HEK293T (cell line): ENCODE results near the gene SMYD4.

Source experiments
- BHLHE40 ChIP-seq: fragments of 450-650 bp; IDR thresholded peaks from 2 replicates; pipeline ENCODE4 v1.6.1; 2016; ENCODE audit warnings: mild to moderate bottlenecking, moderate library complexity, borderline replicate concordance
- CTBP1 ChIP-seq: fragments of 450-650 bp; IDR thresholded peaks from 2 replicates; pipeline ENCODE4 v1.6.1; 2016; ENCODE audit warnings: borderline replicate concordance
- ELF4 ChIP-seq: fragments of 450-650 bp; IDR thresholded peaks from 2 replicates; pipeline ENCODE4 v1.6.1; 2017; ENCODE audit warnings: antibody characterized with exemption
- FOXK2 ChIP-seq: fragments of 450-650 bp; IDR thresholded peaks from 2 replicates; pipeline ENCODE4 v1.6.1; 2016; ENCODE audit warnings: mild to moderate bottlenecking
- HDGF ChIP-seq: fragments of 450-650 bp; IDR thresholded peaks from 2 replicates; pipeline ENCODE4 v1.6.1; 2017; ENCODE audit warnings: antibody characterized with exemption, borderline replicate concordance
- LEF1 ChIP-seq: fragments of 450-650 bp; IDR thresholded peaks from 2 replicates; pipeline ENCODE4 v1.6.1; 2017; ENCODE audit warnings: mild to moderate bottlenecking, borderline replicate concordance
- NFRKB ChIP-seq: fragments of 450-650 bp; IDR thresholded peaks from 2 replicates; pipeline ENCODE4 v1.6.1; 2016; ENCODE audit warnings: mild to moderate bottlenecking, moderate library complexity
- SP1 ChIP-seq: fragments of 450-650 bp; IDR thresholded peaks from 2 replicates; pipeline ENCODE4 v1.6.1; 2017
- SUZ12 ChIP-seq: fragments of 450-650 bp; IDR thresholded peaks from 2 replicates; pipeline ENCODE4 v1.6.1; 2016; ENCODE audit warnings: mild to moderate bottlenecking
- ZNF384 ChIP-seq: fragments of 450-650 bp; IDR thresholded peaks from 2 replicates; pipeline ENCODE4 v1.6.1; 2016
- TF ChIP-seq, protein P1 (sequence below): fragments of 450-650 bp; IDR thresholded peaks from 2 replicates; pipeline ENCODE4 v1.6.1; 2016

- no peak for TF ChIP-seq SUZ12
- TF ChIP-seq SP1 = no peak
- no peak for TF ChIP-seq HDGF
- TF ChIP-seq LEF1 = no peak
- TF ChIP-seq ZNF384 = no peak
- TF ChIP-seq ELF4 = no peak
- TF ChIP-seq, protein P1, sequence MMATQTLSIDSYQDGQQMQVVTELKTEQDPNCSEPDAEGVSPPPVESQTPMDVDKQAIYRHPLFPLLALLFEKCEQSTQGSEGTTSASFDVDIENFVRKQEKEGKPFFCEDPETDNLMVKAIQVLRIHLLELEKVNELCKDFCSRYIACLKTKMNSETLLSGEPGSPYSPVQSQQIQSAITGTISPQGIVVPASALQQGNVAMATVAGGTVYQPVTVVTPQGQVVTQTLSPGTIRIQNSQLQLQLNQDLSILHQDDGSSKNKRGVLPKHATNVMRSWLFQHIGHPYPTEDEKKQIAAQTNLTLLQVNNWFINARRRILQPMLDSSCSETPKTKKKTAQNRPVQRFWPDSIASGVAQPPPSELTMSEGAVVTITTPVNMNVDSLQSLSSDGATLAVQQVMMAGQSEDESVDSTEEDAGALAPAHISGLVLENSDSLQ = no peak
- no peak for TF ChIP-seq NFRKB
- no peak for TF ChIP-seq FOXK2
- TF ChIP-seq BHLHE40 = no peak
- TF ChIP-seq CTBP1 = no peak
Observed at GRCh38 chr17:1767358-1767757, 62.3 kb downstream of the SMYD4 start.
